GM18907 (cell line): ENCODE data around the gene ZBTB21.

ENCODE experiments used
- ATAC-seq: cut with Tn5 transposase; IDR thresholded peaks from one replicate; pipeline ENCODE4 v1.9.1; 2021; ENCODE audit warnings: mild to moderate bottlenecking, moderate library complexity; ENCODE audit not compliant: unreplicated experiment

ZBTB21 gene

GRCh38 chr21:42009831-42010506 lies at the start of gene ZBTB21:
ZBTB21 (minus strand) TSS chr21:42010360; CDS start chr21:41994095, 16,265 bp downstream.
- peak; percentile 72 for ATAC-seq

- no peak for ATAC-seq
Measured at GRCh38 chr21:42059721-42060120, 49.6 kb upstream of the ZBTB21 start.

GRCh38 chr21:42059141-42059540 lies 49.0 kb upstream of the ZBTB21 start:
- ATAC-seq: no peak

GRCh38 chr21:42058631-42059111 lies 48.5 kb upstream of the ZBTB21 start:
- ATAC-seq: no peak

DNA sequence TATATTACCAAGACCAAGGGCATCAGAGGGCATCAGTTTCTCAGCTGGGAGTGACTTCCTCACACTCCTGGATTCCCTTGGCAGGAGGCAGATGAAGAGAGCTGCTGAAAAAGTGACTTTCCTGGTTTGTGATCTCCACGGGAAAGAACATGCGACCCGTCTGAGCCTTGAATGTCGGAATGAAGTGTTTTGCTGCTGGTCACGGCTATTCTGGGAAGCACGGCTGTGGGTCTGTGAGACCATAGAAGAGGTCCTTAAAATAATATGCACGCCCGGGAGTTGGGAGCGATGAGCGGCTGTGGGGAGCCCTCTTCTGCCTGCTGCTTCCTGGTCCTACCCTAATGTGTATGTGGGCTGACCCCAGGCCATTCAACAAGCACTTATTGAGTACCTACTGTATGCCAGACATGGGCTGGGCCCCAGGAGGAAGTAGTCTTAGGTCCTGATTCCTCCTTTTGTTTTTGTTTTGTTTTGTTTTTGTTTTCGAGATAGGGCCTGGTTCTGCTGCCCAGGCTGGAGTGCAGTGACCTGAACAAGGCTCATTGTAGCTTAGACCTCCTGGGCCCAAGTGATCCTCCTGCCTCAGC lies 47.8 kb upstream of the ZBTB21 start:
- ATAC-seq: no peak

GRCh38 chr21:42056996-42057689 lies 47.0 kb upstream of the ZBTB21 start:
- ATAC-seq: no peak

GRCh38 chr21:42056468-42056867 lies 46.3 kb upstream of the ZBTB21 start:
- ATAC-seq: no peak

DNA sequence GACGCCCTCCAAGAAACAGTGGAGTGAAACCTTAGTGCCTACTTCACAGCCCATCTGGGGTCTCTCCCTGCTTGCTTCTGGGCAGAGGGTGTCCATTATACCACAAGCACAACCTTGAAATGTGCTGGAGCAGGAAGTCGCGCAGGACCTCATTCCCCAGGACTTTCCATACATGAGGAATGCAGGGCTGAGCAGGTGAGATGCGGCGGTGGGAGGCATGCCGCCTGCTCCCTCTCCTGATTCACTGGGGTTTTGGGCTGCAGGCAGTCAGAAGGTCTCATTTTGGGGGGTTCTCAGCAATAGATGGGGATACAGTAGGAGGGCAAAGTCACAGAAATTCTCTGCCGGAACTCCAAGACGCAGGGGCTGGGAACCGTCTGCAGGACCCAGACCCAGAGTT lies 45.3 kb upstream of the ZBTB21 start:
- no peak for ATAC-seq

GRCh38 chr21:42051788-42052187 lies 41.6 kb upstream of the ZBTB21 start:
- no peak for ATAC-seq

- ATAC-seq: no peak
Measured at GRCh38 chr21:42049578-42050430, 39.6 kb upstream of the ZBTB21 start.

GRCh38 chr21:42048870-42049577 lies 38.9 kb upstream of the ZBTB21 start:
- ATAC-seq: no peak

DNA sequence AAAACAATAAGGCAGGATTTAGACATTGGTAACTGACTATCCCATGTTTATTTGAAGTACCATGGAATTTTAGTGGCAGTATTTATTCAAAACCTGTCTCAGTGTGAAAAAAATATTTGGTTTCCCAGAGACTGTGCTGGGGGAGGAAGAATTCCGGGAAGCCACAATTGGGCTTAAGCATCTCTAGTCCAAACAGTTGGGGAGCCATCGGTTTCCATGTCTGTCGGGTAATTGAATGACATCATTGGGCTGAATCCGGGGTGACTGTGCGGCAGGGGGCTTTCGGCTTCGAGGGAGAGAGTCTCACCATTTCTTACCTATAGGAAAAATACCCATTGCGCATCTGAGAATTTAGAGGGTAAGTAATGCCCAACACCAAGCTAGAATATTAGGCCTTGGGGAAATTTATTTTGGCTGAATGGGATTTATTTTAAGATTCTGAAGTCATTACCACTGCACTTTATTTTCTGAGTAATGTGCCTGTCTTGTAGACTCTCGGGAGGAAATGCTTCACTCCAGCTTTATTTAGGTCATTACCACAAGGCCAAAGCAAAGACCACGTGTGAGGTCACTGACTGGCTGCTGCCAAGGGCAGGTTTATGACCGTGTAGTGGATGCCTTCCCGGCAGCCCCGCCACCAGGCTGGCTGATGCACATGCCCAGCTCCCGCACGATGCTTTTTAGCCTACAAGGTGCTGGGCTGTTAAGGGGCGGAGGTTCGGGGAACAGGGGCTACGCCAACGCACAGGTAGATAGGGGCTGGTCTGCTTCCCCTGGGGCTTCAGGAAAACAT lies 37.9 kb upstream of the ZBTB21 start:
- no peak for ATAC-seq

DNA sequence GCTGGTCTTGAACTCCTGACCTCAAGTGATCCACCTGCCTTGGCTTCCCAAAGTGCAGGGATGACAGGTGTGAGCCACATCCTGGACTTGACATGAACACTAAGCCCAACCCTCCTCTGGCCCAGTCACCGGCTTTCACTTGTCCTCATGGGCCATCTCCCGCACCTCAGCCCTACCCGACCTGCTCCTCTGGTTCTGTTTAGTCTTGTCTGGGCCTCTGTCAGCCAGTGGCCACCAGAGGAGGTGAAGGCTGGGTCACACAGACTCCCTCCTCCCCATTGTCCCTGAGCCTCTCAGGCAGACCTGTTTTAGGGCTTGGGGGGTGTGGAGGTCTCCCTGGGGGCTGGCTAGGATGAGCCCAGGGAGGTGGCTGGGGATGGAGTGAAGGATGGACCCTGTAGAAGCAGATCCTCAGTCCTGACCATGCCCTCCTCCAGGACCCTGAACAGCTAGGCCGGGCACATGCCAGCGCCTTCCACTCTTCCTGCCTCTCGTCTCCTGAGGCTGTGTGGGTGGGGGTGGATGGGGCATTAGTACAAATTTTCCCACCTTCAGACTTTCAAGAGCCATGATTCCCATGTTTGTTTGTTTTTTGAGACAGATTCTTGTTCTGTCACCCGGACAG lies 34.8 kb upstream of the ZBTB21 start:
- no peak for ATAC-seq

DNA sequence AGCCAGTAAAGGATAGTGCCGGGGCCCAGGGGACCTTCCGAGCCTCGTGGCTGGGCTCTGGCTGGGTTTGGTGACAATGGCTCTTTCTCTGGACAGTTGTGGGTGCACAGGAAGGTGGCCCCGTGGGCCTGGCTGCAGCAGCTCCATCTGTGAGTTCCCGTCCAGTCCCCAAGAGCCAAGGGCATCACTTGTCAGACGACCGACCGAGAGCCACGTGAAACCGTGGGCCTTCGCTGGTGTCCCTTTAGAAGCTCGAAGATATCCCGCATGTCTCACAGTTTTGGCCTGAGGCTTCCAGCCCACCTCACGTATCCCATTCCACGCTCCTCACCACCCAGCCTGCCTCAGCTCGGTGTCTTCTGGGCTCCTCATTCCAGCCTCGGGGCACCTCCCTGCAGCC lies 33.8 kb upstream of the ZBTB21 start:
- no peak for ATAC-seq

DNA sequence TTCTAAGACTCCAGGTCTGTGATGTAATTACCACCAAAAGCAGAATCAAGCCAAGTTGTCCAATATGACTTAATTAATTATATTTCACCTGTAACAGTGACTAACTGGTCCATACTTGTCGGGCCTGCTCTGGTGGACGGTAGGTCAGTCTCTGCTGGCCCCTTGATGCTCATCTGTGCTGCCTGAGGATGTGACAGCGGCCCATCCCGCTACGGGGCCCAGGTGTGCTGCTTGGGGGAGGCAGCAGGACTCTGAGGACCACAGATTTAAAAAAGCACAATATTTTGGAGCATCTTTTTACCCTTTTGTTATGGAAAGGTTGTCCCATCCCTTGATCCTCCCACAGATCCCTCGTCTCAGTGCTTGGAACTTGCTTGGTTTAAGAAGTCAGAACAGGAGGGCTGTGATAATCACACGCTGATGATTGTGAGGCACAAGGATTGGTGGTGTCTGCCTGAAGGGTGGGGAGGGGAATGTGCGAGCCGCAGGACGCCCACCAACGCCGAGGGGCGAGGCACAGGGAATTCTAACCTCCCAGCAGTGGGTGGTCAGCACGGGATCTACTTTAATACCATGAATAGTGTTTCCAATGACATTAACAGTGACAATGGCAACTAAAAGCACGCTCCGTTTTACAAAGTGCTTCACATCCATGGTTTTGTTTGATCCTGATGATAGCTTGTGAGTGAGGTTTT lies 33.2 kb upstream of the ZBTB21 start:
- no peak for ATAC-seq

DNA sequence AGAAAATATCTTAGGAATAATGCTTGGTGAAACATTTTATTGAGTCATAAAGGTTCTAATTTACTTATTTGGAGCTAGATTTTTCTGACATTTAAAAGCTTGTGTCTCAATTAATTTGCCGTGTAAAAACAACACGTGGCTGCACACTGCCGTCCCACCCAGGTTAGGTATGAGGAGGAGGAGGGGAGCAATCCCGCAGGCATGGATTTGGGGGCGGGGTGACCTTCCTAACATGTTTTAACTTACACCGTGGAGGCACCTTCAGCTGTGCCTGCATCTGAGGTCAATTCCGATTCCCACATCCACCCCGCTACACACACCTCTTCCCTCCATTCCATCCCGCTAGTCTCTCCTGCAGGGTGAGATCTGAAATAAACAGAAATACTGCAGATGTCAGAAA lies 32.5 kb upstream of the ZBTB21 start:
- ATAC-seq: no peak

DNA sequence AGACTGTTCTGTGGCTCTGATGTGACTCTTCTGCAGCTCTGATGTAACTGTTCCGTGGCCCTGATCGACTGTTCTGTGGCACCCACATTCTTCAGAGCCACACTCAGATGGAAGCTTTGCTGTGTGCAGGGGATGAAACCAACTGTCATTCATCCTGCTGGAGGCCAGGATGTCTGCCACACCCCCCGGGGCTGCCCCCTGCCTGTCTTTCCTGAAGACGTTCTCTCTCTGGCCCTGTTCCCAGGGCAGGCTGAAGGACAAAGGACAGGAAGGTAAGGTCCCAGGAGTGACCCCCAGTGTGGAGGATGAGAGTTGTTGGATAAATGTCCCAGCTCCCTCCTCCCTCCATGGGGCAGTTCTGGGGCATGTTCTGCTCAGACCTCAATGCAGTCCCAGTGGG lies 31.6 kb upstream of the ZBTB21 start:
- no peak for ATAC-seq

DNA sequence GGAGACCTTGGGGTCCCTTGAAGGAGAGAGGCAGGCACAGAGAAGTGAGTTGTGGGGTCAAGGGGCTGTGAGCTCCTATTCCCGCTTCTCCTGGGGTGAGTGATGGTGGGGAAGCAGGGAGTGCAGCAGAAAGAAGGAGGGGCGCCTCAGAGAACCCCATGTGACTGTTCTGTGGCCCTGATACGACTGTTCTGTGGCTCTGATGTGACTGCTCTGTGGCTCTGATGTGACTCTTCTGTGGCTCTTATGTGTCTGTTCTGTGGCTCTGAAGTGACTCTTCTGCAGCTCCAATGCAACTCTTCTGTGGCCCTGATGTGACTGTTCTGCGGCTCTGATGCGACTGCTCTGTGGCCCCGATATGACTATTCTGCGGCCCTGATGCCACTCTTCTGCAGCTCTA lies 31.1 kb upstream of the ZBTB21 start:
- no peak for ATAC-seq
